ENCODE results near the gene CACNA1C.

DNA sequence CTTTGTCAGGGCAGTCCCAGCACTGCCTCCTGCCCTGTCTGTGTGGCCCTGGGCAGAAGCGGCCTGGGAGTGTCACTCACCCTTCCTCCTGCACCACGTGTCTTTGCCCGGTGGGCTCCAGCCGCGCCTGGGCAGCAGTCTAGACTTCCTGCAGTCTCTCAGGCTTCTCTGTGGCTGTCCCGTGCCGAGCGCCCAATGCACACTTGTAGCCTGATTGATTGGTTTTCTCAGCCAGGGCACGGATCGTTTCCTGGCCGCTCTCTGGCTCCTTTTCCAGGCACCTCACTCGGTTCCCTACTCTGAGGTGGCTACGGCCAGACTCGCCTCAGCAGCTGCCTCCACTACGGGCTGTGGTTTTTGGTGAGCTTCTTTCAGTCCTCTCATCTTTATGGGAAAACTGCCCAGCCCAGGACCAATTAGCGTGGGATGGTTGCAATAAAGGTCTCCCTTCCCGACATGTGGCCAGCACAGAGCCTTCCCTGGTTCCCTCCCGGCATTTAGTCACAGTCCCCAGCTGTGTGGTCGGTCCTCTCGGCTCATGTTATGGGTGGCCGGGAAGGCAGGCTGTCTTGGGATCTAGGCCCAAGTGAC lies 133.1 kb downstream of the CACNA1C start:
- TF ChIP-seq CTCF (conservative IDR thresholded peaks at IDR 0.05 in 1 of 2, IDR thresholded peaks at IDR 0.05 in 1 of 2; ENCODE audit: extremely low read depth in 1 of 2, insufficient read depth in 1 of 2, low read depth in 1 of 2, low read length in 2 of 2) = no peak
- no peak for TF ChIP-seq EZH2 (IDR thresholded peaks at IDR 0.05; ENCODE audit: borderline replicate concordance, low read length)
